ENCODE data around the gene FBXW7.

DNA sequence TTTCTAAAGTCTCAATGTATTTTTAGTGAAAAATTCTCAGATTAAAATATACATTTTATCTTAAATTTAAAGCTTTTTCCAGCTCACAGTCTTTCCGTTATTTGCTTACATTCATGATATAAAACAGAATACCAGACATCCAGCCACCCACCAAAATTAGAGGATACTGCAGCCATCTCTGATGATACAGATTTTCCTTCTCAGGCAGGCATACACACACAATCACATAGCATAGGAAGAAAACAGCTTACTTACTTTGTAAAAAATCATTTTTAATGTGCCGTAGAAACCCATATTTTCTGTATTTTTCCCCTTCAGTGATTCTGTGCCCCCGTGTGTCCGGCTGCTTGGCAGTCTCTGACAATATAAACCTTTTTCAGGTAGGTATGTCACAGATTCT is 183.7 kb downstream of the FBXW7 start:
- TF ChIP-seq, protein P1, sequence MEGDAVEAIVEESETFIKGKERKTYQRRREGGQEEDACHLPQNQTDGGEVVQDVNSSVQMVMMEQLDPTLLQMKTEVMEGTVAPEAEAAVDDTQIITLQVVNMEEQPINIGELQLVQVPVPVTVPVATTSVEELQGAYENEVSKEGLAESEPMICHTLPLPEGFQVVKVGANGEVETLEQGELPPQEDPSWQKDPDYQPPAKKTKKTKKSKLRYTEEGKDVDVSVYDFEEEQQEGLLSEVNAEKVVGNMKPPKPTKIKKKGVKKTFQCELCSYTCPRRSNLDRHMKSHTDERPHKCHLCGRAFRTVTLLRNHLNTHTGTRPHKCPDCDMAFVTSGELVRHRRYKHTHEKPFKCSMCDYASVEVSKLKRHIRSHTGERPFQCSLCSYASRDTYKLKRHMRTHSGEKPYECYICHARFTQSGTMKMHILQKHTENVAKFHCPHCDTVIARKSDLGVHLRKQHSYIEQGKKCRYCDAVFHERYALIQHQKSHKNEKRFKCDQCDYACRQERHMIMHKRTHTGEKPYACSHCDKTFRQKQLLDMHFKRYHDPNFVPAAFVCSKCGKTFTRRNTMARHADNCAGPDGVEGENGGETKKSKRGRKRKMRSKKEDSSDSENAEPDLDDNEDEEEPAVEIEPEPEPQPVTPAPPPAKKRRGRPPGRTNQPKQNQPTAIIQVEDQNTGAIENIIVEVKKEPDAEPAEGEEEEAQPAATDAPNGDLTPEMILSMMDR (IDR thresholded peaks at IDR 0.05), result no peak
- TF ChIP-seq KAT7 (CRISPR knock-in tag; IDR thresholded peaks at IDR 0.05; ENCODE audit: borderline replicate concordance) (no peak), USF1 (CRISPR knock-in tag; IDR thresholded peaks at IDR 0.05) (no peak), FOXJ3 (CRISPR knock-in tag; IDR thresholded peaks at IDR 0.05; ENCODE audit: borderline replicate concordance) (no peak), CREM (CRISPR knock-in tag; IDR thresholded peaks at IDR 0.05) (no peak), NFE2L1 (CRISPR knock-in tag; IDR thresholded peaks at IDR 0.05) (no peak), SP1 (CRISPR knock-in tag; conservative IDR thresholded peaks at IDR 0.05) (no peak), NR3C1 (CRISPR knock-in tag; conservative IDR thresholded peaks at IDR 0.05; ENCODE audit: low read depth) (no peak), ZNF121 (CRISPR knock-in tag; IDR thresholded peaks at IDR 0.05) (no peak), NR2C2 (CRISPR knock-in tag; IDR thresholded peaks at IDR 0.05) (no peak), MYBL2 (CRISPR knock-in tag; IDR thresholded peaks at IDR 0.05) (no peak)
- TF ChIP-seq, protein P2, sequence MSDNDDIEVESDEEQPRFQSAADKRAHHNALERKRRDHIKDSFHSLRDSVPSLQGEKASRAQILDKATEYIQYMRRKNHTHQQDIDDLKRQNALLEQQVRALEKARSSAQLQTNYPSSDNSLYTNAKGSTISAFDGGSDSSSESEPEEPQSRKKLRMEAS (CRISPR knock-in tag; IDR thresholded peaks at IDR 0.05), result no peak
- TF ChIP-seq, protein P3, sequence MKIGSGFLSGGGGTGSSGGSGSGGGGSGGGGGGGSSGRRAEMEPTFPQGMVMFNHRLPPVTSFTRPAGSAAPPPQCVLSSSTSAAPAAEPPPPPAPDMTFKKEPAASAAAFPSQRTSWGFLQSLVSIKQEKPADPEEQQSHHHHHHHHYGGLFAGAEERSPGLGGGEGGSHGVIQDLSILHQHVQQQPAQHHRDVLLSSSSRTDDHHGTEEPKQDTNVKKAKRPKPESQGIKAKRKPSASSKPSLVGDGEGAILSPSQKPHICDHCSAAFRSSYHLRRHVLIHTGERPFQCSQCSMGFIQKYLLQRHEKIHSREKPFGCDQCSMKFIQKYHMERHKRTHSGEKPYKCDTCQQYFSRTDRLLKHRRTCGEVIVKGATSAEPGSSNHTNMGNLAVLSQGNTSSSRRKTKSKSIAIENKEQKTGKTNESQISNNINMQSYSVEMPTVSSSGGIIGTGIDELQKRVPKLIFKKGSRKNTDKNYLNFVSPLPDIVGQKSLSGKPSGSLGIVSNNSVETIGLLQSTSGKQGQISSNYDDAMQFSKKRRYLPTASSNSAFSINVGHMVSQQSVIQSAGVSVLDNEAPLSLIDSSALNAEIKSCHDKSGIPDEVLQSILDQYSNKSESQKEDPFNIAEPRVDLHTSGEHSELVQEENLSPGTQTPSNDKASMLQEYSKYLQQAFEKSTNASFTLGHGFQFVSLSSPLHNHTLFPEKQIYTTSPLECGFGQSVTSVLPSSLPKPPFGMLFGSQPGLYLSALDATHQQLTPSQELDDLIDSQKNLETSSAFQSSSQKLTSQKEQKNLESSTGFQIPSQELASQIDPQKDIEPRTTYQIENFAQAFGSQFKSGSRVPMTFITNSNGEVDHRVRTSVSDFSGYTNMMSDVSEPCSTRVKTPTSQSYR (CRISPR knock-in tag; IDR thresholded peaks at IDR 0.05), result no peak
- TF ChIP-seq, protein P4, sequence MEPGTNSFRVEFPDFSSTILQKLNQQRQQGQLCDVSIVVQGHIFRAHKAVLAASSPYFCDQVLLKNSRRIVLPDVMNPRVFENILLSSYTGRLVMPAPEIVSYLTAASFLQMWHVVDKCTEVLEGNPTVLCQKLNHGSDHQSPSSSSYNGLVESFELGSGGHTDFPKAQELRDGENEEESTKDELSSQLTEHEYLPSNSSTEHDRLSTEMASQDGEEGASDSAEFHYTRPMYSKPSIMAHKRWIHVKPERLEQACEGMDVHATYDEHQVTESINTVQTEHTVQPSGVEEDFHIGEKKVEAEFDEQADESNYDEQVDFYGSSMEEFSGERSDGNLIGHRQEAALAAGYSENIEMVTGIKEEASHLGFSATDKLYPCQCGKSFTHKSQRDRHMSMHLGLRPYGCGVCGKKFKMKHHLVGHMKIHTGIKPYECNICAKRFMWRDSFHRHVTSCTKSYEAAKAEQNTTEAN (CRISPR knock-in tag; IDR thresholded peaks at IDR 0.05), result no peak

Data from WTC11 (cell line).